HG03039 (cell line): ENCODE results near the gene ELP4.
A peak's percentile ranks its signal among the peaks of the same experiment; 100 is the strongest.
"Not testable (repeated sequence)": the region's sequence is repeated elsewhere in the genome, so short reads cannot be mapped to it uniquely, and the experiment has no call there.

ENCODE experiments used
- ATAC-seq: cut with Tn5 transposase; IDR thresholded peaks from one replicate; pipeline ENCODE4 v1.9.1; 2021; ENCODE audit warnings: mild to moderate bottlenecking, moderate library complexity; ENCODE audit not compliant: unreplicated experiment

Gene ELP4

GRCh38 chr11:31641477-31642062 lies 132.0 kb downstream of the ELP4 start:
- ATAC-seq, result no peak

- ATAC-seq, result no peak
Observed at GRCh38 chr11:31643857-31644256, 134.3 kb downstream of the ELP4 start.

- ATAC-seq, result no peak
Observed at GRCh38 chr11:31645747-31646146, 136.2 kb downstream of the ELP4 start.

- ATAC-seq, result no peak
Observed at GRCh38 chr11:31646216-31646615, 136.6 kb downstream of the ELP4 start.

GRCh38 chr11:31649129-31649966 lies 139.8 kb downstream of the ELP4 start:
- ATAC-seq, result no peak

GRCh38 chr11:31651208-31651607 lies 141.6 kb downstream of the ELP4 start:
- no peak for ATAC-seq

- no peak for ATAC-seq
Observed at GRCh38 chr11:31651822-31652221, 142.3 kb downstream of the ELP4 start.

GRCh38 chr11:31652528-31652927 lies 143.0 kb downstream of the ELP4 start:
- peak; percentile 57 for ATAC-seq

- no peak for ATAC-seq
Observed at GRCh38 chr11:31655483-31655882, 145.9 kb downstream of the ELP4 start.

GRCh38 chr11:31656051-31656450 lies 146.5 kb downstream of the ELP4 start:
- ATAC-seq, result no peak

- no peak for ATAC-seq
Observed at GRCh38 chr11:31657091-31657490, 147.5 kb downstream of the ELP4 start.

- ATAC-seq, result no peak
Observed at GRCh38 chr11:31664129-31664528, 154.6 kb downstream of the ELP4 start.

- no peak for ATAC-seq
Observed at GRCh38 chr11:31664954-31665353, 155.4 kb downstream of the ELP4 start.

- no peak for ATAC-seq
Observed at GRCh38 chr11:31671681-31672080, 162.1 kb downstream of the ELP4 start.

- ATAC-seq, result not testable (repeated sequence)
Observed at GRCh38 chr11:31673108-31673507, 163.5 kb downstream of the ELP4 start.

- no peak for ATAC-seq
Observed at GRCh38 chr11:31676280-31676982, 166.9 kb downstream of the ELP4 start.

GRCh38 chr11:31680770-31681169 lies 171.2 kb downstream of the ELP4 start:
- ATAC-seq, result no peak

- no peak for ATAC-seq
Observed at GRCh38 chr11:31687256-31687655, 177.7 kb downstream of the ELP4 start.

GRCh38 chr11:31687861-31688260 lies 178.3 kb downstream of the ELP4 start:
- ATAC-seq, result no peak

- ATAC-seq, result no peak
Observed at GRCh38 chr11:31689559-31689958, 180.0 kb downstream of the ELP4 start.

- no peak for ATAC-seq
Observed at GRCh38 chr11:31690041-31690440, 180.5 kb downstream of the ELP4 start.

- ATAC-seq, result no peak
Observed at GRCh38 chr11:31690516-31690915, 180.9 kb downstream of the ELP4 start.
